CD14-positive monocyte (primary cell): Measurements from ENCODE around the gene PELO. TPM values are rescaled to one million over a fixed set of nuclear protein-coding genes. Genes with fewer than 3 reads are reported as not detected.
A peak's percentile ranks its signal among the peaks of the same experiment; 100 is the strongest.

ENCODE experiments used
- DNase-seq, 3 donors: peaks; one replicate each; pipeline ENCODE4 v3.0.0-alpha.2; 2011 to 2022
- H2AFZ ChIP-seq: 2 replicates; pipeline ENCODE4 v1.6.0; 2012; ENCODE audit warnings: mild to moderate bottlenecking, low read depth, low read length, inconsistent platforms; ENCODE audit not compliant: insufficient read depth, poor library complexity, severe bottlenecking
- H3K27ac ChIP-seq, 2 donors: 1 replicate in 1 of 2; 2 replicates in 1 of 2; pipeline ENCODE4 v1.5.1; 2012 to 2013; ENCODE audit warnings: low read length in 2 of 2, control low read depth in 1 of 2, inconsistent platforms in 1 of 2, low read depth in 1 of 2, mild to moderate bottlenecking in 1 of 2
- H3K27me3 ChIP-seq, 2 donors: one replicate each; pipeline versions ENCODE4 v1.6.0 to v1.6.1; 2011 to 2013; ENCODE audit warnings: low read length in 2 of 2; ENCODE audit not compliant: control insufficient read depth in 2 of 2, insufficient read depth in 2 of 2
- H3K36me3 ChIP-seq, 2 donors: replicated peaks in 1 of 2; 1 replicate in 1 of 2; 2 replicates in 1 of 2; pipeline versions ENCODE4 v1.5.1 to v1.6.1; 2012 to 2013; ENCODE audit warnings: low read length in 2 of 2, control low read depth in 1 of 2, inconsistent platforms in 1 of 2, mild to moderate bottlenecking in 1 of 2; ENCODE audit not compliant: insufficient read depth in 2 of 2, control insufficient read depth in 1 of 2
- H3K4me1 ChIP-seq, 2 donors: 1 replicate in 1 of 2; 2 replicates in 1 of 2; pipeline versions ENCODE4 v1.5.1 to v1.6.1; 2012 to 2013; ENCODE audit warnings: low read length in 2 of 2, control low read depth in 1 of 2, inconsistent platforms in 1 of 2, mild to moderate bottlenecking in 1 of 2, moderate library complexity in 1 of 2; ENCODE audit not compliant: insufficient read depth in 2 of 2, control insufficient read depth in 1 of 2
- H3K4me2 ChIP-seq: replicated peaks from 2 replicates; pipeline ENCODE3; 2012; ENCODE audit warnings: low read length, moderate library complexity, mild to moderate bottlenecking; ENCODE audit not compliant: poor library complexity, severe bottlenecking; ENCODE audit errors: extremely low read depth
- H3K4me3 ChIP-seq, 3 experiments: fragments of 200-600 bp in 1 of 3; sonication (generic) in 1 of 3; replicated peaks in 1 of 3; 1 replicate in 2 of 3; 2 replicates in 1 of 3; pipeline ENCODE4 v1.5.1; 2011 to 2013; ENCODE audit warnings: low read length in 3 of 3, mild to moderate bottlenecking in 3 of 3, control low read depth in 2 of 3, low read depth in 2 of 3, inconsistent platforms in 1 of 3, moderate library complexity in 1 of 3
- H3K79me2 ChIP-seq: 2 replicates; pipeline ENCODE4 v1.6.0; 2012; ENCODE audit warnings: mild to moderate bottlenecking, control low read depth, inconsistent platforms, low read length, moderate library complexity; ENCODE audit not compliant: insufficient read depth
- H3K9ac ChIP-seq: 2 replicates; pipeline ENCODE4 v1.6.0; 2017; ENCODE audit warnings: low read length, mild to moderate bottlenecking; ENCODE audit not compliant: insufficient read depth, poor library complexity, severe bottlenecking
- H3K9me3 ChIP-seq, 2 donors: replicated peaks in 1 of 2; 1 replicate in 1 of 2; 2 replicates in 1 of 2; pipeline versions ENCODE4 v1.5.1 to v1.6.1; 2012 to 2013; ENCODE audit warnings: low read length in 2 of 2, control low read depth in 1 of 2; ENCODE audit not compliant: control insufficient read depth in 1 of 2, insufficient read depth in 1 of 2
- H4K20me1 ChIP-seq: 2 replicates; pipeline ENCODE4 v1.6.0; 2012; ENCODE audit warnings: mild to moderate bottlenecking, low read length, control low read depth, moderate library complexity; ENCODE audit not compliant: insufficient read depth
- H3K27ac Mint-ChIP-seq, 7 donors: one replicate each; pipeline ENCODE4 v1.8.0; 2020; ENCODE audit warnings: mild to moderate bottlenecking in 7 of 7, mixed read lengths in 7 of 7, moderate library complexity in 6 of 7, inconsistent platforms in 2 of 7
- H3K27me3 Mint-ChIP-seq, 3 donors: one replicate each; pipeline ENCODE4 v1.8.0; 2021 to 2022; ENCODE audit warnings: low read depth in 3 of 3, mild to moderate bottlenecking in 3 of 3, mixed read lengths in 3 of 3, moderate library complexity in 3 of 3, inconsistent platforms in 1 of 3
- H3K36me3 Mint-ChIP-seq, 2 donors: one replicate each; pipeline ENCODE4 v1.8.0; 2020; ENCODE audit warnings: mixed read lengths in 2 of 2, inconsistent platforms in 1 of 2, mild to moderate bottlenecking in 1 of 2
- H3K4me1 Mint-ChIP-seq: one replicate; pipeline ENCODE4 v1.8.0; 2020; ENCODE audit warnings: mild to moderate bottlenecking, mixed read lengths
- H3K4me3 Mint-ChIP-seq, 2 donors: one replicate each; pipeline ENCODE4 v1.8.0; 2020; ENCODE audit warnings: mild to moderate bottlenecking in 2 of 2, mixed read lengths in 2 of 2, moderate library complexity in 1 of 2
- H3K9me3 Mint-ChIP-seq, 7 donors: one replicate each; pipeline ENCODE4 v1.8.0; 2020 to 2022; ENCODE audit warnings: mixed read lengths in 7 of 7, mild to moderate bottlenecking in 6 of 7, moderate library complexity in 6 of 7, inconsistent platforms in 2 of 7
- CTCF ChIP-seq: fragments of 200-600 bp; IDR thresholded peaks from one replicate; pipeline ENCODE4 v1.8.0; 2022; ENCODE audit warnings: antibody characterized with exemption, mild to moderate bottlenecking
- WGBS: methylation state at CpG from one replicate; pipeline ENCODE4 v1.1.5; 2013; ENCODE audit warnings: missing lambda C conversion rate; ENCODE audit not compliant: insufficient coverage; 5-methylcytosine and 5-hydroxymethylcytosine counted together
- intact Hi-C, 2 donors: fragments of 100-400 bp; cut with micrococcal nuclease; formaldehyde crosslinking; loops; one replicate each; pipeline versions ENCODE4 v1.15.0 to v1.15.1; 2023
- polyA plus RNA-seq, 3 donors: library from polyadenylated mRNA; depleted of rRNA in 1 of 3; unstranded in 2 of 3; stranded (reverse) in 1 of 3; fragments of 300-500 nt in 2 of 3; fragments of >200 nt in 1 of 3; fragmentation: Illumina TruSeq in 2 of 3; gene quantifications; 1 replicate in 2 of 3; 2 replicates in 1 of 3; pipeline ENCODE4 v1.2.3, GENCODE V29; 2012 to 2021

The PELO gene
- polyA plus RNA-seq, 3 donors: 1.8 to 4.4 (median 2.1) TPM

- Histone ChIP-seq H3K9ac (no peak overlapping the region), H4K20me1 (no peaks in the 10 kb centered on the region), H3K27ac (no peak overlapping the region), H3K9me3 (no peaks in the 10 kb centered on the region), H3K27me3 (peaks cover 8 to 12% of the 10 kb centered on the region in 2 donors), H2AFZ (no peak overlapping the region), H3K36me3 (no peaks in the 10 kb centered on the region), H3K4me2 (peak overlapping the region; percentile 17), H3K4me1 (peaks cover 34 to 44% of the 10 kb centered on the region in 2 donors), H3K4me3 (no peak overlapping the region), H3K79me2 (no peaks in the 10 kb centered on the region)
- Mint-ChIP-seq H3K4me1 (peaks cover 55% of the 10 kb centered on the region), H3K36me3 (peaks cover 0 to 3% of the 10 kb centered on the region in 2 donors), H3K4me3 (no peak overlapping the region), H3K27me3 (peaks cover 9 to 26% (median 12%) of the 10 kb centered on the region in 3 donors), H3K27ac (no peak overlapping the region), H3K9me3 (no peaks in the 10 kb centered on the region)
- DNase-seq: no peak
- TF ChIP-seq CTCF: no peak
- WGBS: no CpG with 5 or more reads among the region's 1 CpG
- intact Hi-C loops: loop anchor here in 1 of 2 donors (10.0 kb wide), 1 partner anchor 125 kb away; no protein-coding TSS in a partner anchor
Measured at GRCh38 chr5:52789378-52789777, 1.7 kb downstream of the PELO start.

- intact Hi-C loops: loop anchor here in 1 of 2 donors (10.0 kb wide), 2 partner anchors 125 to 1515 kb away; no protein-coding TSS in a partner anchor
- Mint-ChIP-seq H3K27ac (peak overlapping the region in 1 of 7 donors; percentile 29), H3K9me3 (no peaks in the 10 kb centered on the region), H3K4me3 (peak overlapping the region in 1 of 2 donors; percentile 17), H3K4me1 (peaks cover 54% of the 10 kb centered on the region), H3K27me3 (peaks cover 9 to 26% (median 12%) of the 10 kb centered on the region in 3 donors), H3K36me3 (peaks cover 0 to 3% of the 10 kb centered on the region in 2 donors)
- no CpG with 5 or more reads among the region's 2 CpGs for WGBS
- Histone ChIP-seq H3K27ac (no peak overlapping the region), H4K20me1 (no peaks in the 10 kb centered on the region), H3K4me2 (peak overlapping the region; percentile 17), H3K79me2 (no peaks in the 10 kb centered on the region), H3K4me3 (no peak overlapping the region), H3K9me3 (no peaks in the 10 kb centered on the region), H3K27me3 (peaks cover 8 to 12% of the 10 kb centered on the region in 2 donors), H2AFZ (no peak overlapping the region), H3K9ac (no peak overlapping the region), H3K36me3 (no peaks in the 10 kb centered on the region), H3K4me1 (peaks cover 30 to 39% of the 10 kb centered on the region in 2 donors)
- no peak for TF ChIP-seq CTCF
- peak in 2 of 3 donors; percentile 21 to 43 for DNase-seq
Measured at GRCh38 chr5:52789851-52790250, 2.1 kb downstream of the PELO start.
